Frontal cortex (tissue), 4 donors: Measurements from ENCODE around the gene WNT4. TPM values are rescaled to one million over a fixed set of nuclear protein-coding genes. Genes with fewer than 3 reads are reported as not detected.

Experiments
- DNase-seq, 2 donors: peaks; one replicate each; pipeline ENCODE4 v3.0.0; 2012; ENCODE audit warnings: low spot score in 2 of 2
- FAIRE-seq: peaks from 2 replicates; lab custom pipeline; 2012; peaks lifted over from hg19 to GRCh38; lab: Jason Lieb, UNC
- total RNA-seq: library from RNA; depleted of rRNA; stranded (reverse); fragments of >200 nt; gene quantifications from one replicate; pipeline ENCODE4 v1.2.3, GENCODE V29; 2014
- donor health status: control.
- donor health status: control.
- donor health status: control.

WNT4 gene
- 3.3 TPM for total RNA-seq

DNA sequence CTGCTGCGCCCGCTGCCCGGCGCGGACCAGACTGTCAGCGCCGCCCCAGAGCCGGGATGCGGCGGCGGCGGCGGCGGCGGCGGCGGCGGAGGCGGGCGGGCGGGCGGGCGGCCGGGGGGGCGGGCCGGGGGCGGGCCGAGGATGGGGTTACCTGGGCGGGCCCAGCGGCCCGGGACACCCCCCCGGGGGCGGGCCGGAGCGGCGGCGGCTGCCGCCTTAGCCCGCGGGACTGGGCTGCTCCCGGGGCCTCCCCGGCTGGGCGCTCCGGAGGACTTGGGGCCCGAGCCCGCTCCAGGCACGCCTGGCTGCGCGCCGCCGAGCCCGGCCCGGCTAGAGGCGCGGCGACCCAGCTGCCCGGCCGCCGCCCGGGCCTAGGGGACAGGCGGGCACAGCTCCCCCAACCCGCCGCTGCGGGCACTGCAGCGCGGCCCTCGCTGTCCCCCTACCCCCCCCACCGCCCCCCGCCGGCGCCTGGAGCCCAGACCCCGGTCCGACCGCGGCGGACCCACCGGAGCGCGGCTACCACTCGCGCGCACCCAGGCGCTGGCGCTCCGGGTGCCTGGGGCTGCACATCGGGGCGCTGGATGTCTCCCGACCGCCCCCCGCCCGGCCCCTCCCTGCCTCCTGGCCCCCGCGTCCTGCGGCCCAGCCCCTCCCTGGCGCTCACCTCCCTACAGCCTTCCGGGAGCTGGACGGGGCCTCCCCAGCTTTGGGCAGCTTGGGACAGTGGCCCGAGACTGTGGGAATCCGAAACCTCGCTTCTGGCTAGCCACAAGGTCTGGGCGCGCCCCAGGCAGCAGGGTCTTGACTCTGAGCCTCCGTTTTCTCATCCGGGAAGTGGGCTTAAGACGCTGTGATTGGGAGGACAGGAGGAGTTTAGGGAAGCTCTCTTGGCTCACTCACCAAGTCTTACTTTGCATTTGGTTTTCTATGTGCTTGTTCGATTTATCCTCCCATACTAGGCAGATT, at the start of gene WNT4:
Gene WNT4, minus strand, starts transcription at position 33 of the 969 bp plus-strand sequence. CDS start 175 bp downstream, outside the sequence.
- FAIRE-seq (no peak), DNase-seq (peak; percentile 74 to 84)

DNA sequence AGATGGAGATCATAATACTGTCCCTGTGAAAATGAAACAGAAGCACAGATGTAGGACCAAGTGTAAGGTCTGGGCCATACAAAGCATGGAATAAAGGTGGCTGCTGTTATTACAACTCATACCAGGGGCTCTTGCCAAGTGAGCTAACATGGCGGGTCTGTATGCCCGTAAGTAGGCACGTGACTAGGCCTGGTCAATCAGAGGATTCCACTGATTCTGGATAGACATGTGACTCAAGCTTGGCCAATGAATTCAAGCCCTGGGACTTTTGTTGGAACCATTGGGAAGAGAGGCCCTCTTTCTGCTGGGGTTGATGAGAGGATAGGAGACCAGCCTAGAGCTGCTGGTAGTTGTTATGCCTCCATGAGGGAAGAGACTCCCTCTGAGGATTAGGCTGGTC, 47.8 kb upstream of the WNT4 start:
- FAIRE-seq: no peak
- DNase-seq: no peak

DNA sequence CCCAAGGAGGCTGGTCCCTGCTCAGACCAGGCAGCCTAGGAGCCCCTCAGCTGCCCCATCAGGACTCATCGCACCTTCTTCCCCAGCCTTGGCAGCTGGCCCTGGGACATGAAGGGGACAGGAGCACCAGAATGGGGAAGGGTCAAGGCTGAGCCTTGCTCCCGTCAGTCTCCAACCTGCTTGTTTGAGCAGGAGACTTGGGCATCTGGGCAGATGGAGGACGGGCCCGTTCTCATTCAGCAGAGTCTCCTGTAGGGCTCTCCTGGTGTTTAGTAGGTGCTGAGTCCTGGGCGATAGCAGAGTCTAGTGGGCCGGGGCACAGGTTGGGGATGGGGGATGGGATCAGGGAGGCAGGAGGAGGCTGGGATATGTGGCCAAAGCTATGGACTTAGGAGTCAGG, 47.4 kb upstream of the WNT4 start:
- FAIRE-seq: no peak
- DNase-seq: no peak

DNA sequence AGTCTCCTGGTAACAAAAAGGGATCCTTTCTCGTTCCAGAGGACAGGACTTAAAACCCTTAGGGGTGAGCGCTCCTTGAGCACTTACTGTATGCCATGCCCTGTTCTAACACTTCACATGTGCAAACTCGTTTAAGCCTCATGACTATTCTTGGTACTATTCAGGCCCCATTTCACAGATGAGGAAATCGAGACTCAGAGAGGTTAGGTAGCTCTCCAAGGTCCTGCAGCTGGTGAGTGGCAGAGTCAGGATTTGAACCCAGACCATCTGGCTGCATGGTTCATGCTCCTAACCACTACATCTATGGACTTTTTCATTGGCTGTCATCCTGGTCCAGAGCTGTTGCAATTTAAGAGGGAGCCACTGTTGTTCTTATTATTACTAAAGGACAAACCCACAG, 46.7 kb upstream of the WNT4 start:
- no peak for DNase-seq

DNA sequence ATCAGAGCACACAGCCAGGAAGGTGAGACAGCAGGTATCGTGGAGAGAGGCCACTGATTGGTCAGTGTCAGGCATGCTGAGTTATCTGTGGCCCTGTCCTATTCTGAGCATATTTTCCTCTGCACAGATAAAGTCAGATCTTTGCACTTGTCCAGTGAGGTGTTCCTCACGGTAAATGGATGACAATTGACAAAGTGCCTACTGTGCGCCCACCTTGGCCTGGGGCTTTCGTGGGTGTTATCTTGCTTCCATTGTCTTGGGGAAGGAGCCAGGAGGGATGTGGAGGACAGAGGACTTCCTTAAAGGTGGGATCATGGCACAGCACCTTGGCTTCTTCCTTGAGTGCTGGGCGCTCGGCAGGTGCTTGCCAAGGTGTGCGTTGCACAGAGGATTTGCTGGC, 46.0 kb upstream of the WNT4 start:
- DNase-seq (no peak), FAIRE-seq (no peak)

More for the DNA sequence above, 46.7 kb upstream of the WNT4 start:
- no peak for FAIRE-seq

DNA sequence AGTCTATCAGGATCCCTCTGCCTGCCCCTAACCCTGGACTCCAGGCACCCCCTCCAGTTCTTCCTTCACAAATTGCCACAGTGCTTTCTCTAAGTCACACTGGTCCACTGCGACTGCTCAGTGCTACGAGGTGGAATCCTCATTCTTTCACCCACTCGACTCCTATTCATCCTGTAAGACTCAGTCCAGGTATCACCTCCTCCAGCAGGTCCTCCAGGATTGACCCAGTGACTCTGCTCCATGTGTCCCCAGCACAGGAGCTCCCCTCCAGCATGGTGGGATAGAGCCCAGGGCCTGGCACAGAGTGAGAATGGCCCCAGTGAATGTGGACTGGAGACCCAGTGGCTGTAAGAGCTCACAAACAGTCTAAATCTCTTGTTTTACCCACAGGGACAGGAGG, 45.5 kb upstream of the WNT4 start:
- DNase-seq: no peak
- FAIRE-seq: no peak

DNA sequence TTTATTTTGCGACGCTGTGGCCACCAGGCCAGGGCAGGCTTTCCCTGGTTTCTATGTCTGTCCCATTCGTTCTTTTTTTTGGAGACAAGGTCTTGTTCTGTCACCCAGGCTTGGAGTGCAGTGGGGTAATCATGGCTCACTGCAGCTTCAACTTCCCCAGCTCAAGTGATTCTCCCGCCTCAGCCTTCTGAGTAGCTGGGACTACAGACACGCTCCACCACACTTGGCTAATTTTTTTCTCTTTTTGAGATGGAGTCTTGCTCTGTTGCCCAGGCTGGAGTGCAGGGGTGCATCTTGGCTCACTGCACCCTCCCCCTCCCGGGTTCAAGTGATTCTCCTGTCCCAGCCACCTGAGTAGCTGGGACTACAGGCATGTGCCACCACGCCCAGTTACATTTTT, 43.4 kb upstream of the WNT4 start:
- DNase-seq (no peak), FAIRE-seq (no peak)

DNA sequence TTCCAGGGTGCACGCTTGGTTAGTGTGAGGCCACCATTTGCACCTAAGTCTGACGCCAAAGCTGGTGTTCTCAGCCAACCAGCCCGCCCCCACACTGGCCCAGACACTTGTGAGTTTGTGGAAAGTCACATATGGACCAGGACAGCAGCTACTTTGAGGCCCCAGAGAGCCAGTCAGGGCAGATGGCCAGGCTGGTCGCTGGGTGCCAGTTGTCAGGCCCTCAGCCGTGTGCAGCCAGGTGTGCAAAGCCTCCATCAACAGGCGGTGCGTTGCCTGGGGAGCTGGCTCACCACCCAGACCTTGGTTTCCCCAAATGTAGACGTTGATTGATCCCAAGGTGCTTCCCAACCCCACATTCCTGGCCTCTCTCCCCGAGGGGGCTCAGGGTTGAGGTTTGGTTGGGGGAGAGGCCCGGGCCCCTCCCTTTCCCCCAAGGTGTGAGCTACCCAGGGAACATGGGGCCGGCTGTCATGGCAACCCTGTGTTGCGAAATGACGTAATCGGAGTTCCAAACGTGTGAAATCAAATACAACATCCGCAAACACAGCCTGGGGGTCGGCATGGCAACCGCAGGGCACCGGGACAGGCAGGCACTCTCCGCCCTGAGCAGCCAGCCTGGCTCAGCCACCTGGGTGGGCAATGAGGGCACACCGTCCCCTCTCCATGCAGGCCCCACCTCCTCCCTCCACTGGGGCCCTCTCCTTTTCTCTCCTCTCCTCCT, 42.2 kb upstream of the WNT4 start:
- peak in 1 of 2 donors; percentile 31 for DNase-seq

DNA sequence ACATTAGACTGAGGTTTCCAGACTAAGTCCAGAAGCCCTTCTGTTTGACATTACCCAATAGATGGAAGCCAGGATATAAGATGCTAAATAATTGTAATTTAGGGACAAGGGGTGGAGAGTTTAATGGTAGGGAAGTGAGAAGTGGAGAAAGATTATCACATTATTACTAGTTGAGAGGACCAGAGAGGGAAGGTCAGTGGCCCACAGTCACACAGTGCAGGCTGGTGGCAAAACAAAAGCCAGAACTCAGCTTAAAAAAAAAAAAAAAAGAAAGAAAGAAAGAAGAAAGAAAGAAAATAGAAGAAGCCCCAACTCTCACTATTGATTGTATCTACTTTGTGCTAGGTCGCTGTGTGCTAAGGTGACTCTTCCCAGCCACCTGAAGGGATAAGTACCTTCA, 41.6 kb upstream of the WNT4 start:
- DNase-seq (no peak), FAIRE-seq (no peak)

More for the DNA sequence above, 42.2 kb upstream of the WNT4 start:
- no peak for FAIRE-seq

DNA sequence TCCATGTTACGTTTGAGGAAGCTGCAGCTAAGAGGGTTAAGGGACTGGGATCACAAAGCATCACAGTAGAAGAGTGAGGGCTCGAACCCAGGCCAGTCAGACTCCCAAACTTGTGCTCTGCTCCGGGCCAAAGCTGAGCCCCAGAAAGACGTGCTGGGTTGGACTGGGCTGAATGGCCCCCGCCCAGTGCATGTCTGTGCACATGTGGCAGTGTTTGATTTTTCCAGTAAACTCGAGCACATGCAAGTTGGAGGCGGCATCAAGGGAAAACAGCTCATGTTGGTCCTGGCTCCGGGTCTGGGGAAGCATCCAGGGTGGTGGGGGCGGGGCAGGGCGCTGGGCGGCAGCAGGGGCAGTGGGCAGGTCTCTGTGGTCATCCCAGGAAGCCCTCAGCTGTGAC, 39.8 kb upstream of the WNT4 start:
- DNase-seq: no peak

DNA sequence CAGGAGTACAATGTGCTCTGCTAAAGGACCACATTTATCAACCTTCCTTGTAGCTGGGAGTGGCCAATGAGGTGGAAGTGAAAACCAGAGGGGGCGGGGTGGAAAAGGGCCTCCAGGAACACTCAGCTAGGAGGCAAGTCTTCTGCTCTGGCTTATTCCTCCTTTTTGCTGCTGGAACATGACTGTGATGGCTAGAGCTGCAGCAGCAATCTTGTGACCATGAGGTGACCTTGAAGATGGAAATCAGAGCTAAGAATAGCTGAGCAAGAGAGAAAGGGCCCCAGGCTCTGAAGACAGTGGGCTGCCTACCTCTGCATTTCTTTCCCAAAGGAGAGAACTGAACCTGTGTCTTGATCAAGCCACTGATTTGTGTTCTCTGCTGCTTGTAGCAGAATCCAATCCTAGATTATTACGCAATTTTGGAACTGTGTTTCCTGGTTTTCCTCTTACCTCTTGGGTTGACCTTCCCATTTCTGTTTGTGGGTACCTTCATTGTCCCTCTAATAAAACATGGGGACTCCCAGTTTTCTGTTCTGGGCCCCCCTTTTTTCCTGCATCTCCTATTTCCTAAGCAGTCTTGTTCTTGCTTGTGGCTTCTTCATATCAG, 36.4 kb upstream of the WNT4 start:
- no peak for FAIRE-seq

More for the DNA sequence above, 39.8 kb upstream of the WNT4 start:
- no peak for FAIRE-seq

DNA sequence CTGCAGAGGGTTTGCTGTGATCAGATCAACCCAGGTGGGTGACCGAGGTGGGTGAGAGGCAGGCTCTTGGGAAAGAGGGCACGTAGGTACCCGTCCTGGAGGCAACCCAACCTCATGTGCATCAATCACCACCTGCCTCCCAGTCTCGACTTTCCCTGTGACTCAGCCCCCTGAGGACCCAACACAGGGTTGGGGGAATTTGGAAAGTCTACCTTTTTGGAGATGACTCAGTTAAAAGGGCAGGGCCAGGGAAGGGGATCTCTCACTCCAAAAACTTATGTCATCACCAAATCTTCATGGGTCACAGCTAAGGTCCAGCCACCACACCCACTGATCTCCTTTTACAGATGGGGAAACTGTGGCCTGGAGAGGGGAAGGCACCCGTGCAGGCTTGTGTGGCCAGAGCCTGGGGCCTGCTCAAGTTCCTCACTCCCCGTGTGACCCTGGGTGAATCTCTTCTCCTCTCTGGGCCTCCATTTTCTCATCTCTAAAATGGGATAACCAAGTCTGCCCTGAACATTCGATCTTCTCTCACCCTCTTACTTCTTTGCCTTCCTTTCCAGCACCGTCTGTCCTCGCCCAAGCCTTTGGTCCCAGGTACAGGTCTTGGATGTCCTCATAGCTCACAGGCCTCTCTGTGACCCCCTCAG, 34.6 kb upstream of the WNT4 start:
- DNase-seq: no peak
- FAIRE-seq: no peak

More for the DNA sequence above, 36.4 kb upstream of the WNT4 start:
- DNase-seq: no peak

DNA sequence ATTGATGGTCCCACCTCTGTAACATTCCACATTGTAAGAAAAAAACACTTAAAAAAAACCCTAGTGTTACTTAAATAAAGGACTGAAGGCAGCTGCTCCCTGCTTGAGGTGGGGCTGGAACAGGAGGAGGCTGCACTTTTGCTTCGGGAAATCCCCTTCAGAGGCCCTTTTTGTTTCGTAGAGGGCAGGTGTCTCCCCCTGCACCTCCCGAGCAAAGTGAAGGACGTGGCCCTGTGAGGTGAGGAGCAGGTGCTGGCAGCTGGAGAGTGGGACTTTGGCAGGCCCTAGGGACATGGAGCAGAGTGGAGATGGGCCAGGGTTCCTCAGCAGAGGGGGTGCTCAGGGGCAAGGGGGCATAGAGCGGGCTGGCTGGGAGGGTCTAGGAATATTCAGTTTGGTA, 33.4 kb upstream of the WNT4 start:
- DNase-seq (no peak), FAIRE-seq (no peak)

DNA sequence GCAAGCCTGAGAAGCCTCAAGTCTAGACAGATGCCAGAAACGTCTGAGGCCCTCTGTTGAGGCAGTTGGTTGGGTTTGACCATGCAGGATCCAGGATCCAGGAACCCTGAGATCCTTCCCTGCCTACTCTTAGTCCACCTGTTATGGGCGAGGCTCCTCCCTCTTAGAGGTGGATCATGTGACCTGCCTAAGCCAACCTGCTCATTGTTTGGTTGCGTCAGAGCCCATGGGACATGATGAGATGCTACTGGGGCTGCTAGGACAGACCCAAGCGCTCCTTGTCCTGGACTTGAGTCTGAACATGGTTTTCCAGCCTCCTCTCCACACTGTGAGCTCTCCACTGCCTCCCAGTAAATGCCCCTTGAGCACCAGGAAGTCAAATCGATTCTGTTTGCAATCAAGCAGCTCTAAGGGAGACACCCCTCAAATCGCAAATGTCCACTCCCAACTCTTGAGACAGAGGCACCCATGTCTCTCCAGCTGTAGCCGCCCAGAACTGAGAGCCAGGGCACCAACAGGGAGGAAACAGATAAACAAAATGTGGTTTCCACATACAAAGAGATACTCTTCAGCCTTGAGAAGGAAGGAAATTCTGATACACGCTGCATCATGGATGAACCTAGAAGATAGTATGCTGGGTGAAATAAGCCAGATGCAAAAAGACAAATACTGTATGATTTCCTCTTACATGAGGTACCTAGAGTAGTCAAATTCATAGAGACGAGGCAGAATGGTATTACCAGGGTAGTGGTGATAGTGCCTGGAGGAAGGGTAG, 31.7 kb upstream of the WNT4 start:
- DNase-seq (no peak), FAIRE-seq (no peak)

DNA sequence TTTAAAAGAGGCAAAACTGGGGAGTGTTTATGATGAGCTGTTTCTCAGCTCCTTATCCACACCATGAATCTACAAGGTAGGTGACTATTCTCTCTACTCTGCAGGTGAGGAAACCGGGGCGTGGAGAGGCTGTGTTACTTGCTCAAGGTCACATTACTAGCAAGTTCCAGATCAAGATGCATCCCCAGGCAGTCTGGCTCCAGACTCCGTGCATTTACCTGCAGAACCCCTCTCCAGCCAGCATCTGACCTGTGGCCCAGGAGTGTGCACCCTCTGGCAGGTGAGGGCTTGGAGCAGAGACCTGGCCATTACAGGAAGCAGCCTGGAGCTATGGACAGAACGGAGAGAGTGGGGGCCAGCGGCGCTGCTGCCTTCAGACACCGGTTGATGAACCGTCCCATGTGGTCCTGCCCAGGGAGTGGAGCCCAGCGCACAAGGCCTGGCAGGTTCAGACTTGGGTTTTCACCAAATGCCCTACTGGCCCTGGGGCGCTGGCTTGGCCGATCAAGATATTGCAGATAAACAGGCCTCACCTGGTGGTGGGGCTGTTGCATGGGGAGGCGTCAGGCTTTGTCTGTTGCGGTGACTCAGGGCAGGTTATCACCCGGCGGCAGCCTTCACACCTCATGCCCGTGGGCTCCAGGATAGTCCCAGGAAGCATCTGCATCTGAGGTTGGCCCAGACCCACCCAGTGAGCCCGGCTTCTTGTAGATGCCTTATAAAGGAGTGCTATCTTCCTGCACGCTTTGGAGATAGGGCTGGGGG, 29.2 kb upstream of the WNT4 start:
- FAIRE-seq (no peak), DNase-seq (no peak)

DNA sequence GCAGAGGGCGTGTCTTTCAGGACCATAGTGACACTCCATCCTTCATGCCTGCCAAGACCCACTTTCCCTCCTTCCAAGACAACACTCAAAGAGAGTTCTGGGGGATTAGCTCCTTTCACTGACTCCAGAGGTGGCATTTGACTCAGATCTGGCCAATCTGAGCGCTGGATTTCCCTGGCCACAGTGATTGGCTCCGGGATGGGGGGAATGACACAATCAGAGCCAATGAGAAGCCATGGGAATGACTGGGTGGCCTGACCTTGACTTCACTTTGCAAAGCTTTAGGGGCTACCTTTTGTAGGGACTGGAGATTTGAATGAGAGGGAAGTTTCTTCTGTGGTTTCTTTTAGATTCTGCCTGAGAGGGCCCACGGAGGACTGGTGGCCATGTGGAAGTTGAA, 26.9 kb upstream of the WNT4 start:
- no peak for DNase-seq
- FAIRE-seq: no peak

DNA sequence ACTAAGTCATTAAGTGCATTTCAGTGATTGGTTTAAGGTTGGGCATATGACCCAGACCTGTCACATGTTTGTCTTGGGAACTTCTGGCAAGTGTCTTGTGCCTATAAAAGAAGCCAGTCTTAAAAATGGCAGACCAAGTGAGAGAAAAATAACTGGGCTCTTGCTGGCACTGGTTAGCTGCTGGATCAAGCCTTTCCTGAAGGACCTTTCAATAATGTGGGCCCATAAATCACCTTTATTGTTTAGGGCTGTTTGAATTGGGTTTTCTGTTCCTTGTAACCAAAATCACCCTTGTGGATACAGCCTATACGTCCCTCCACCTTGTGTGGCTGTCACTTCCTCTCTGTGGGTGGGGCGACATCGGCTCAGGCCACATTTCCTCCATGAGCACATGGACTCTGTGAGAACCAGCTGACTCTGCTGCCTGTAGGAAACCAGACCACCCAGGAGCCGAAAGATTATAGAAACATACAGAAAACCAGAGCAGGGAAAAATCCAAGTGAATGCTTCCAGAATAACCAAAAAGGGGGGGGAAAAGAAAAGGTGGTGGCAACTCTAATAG, 25.6 kb upstream of the WNT4 start:
- DNase-seq (no peak), FAIRE-seq (no peak)

DNA sequence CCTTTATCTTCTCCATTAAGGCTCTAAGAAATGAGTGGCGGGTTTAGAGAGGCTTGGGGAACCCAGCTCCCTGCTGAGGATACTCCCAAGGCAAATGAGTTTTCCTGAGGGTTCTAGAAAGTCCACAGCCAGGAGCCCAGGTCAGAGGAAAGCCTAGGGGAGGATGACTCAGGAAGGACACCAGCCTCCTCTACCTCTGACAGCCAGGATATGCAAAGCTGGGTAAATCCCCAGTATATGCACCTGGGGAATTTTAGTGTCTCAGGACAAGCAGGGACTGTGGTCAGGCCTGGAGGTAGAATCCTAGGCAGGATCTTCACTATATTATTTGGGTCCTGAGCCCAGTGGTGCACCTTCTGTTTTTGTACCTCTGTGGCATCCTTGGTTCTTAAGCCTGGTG, 23.5 kb upstream of the WNT4 start:
- no peak for FAIRE-seq
- DNase-seq: no peak
